AG04450 (cell line): Measurements from ENCODE around the gene IL1RAP. TPM values are rescaled to one million over a fixed set of nuclear protein-coding genes. Genes with fewer than 3 reads are reported as not detected.

Experiments used
- CTCF ChIA-PET: fragments of 300-600, 350-600 bp; formaldehyde crosslinking; extraction: SDS; loops from one replicate; lab custom pipeline; 2022; ENCODE audit warnings: antibody characterized with exemption, inconsistent platforms; lab: Charles Lee
- POLR2A ChIA-PET: fragments of 350-600 bp; formaldehyde crosslinking; extraction: SDS; loops from one replicate; lab custom pipeline; 2021; ENCODE audit warnings: antibody characterized with exemption, inconsistent platforms; lab: Yijun Ruan, JAX
- DNase-seq: peaks from one replicate; pipeline ENCODE4 v3.0.0-alpha.2; 2011; ENCODE audit warnings: low read depth, low spot score
- H3K27ac ChIP-seq: one replicate; pipeline ENCODE4 v1.5.1; 2012; ENCODE audit warnings: low read depth, low read length, control low read depth
- H3K27me3 ChIP-seq: one replicate; pipeline ENCODE4 v1.6.0; 2012; ENCODE audit warnings: low read length; ENCODE audit not compliant: control insufficient read depth, insufficient read depth
- H3K4me3 ChIP-seq: 2 replicates; pipeline ENCODE4 v1.5.1; 2011; ENCODE audit warnings: mild to moderate bottlenecking, low read depth, low read length, control low read depth
- H3K9me3 ChIP-seq: 2 replicates; pipeline ENCODE4 v1.5.1; 2012; ENCODE audit warnings: low read length; ENCODE audit not compliant: control insufficient read depth, insufficient read depth
- polyA plus RNA-seq: library from polyadenylated mRNA; depleted of rRNA; stranded (reverse); fragments of >200 nt; gene quantifications from 2 replicates; pipeline ENCODE4 v1.2.3, GENCODE V29; 2011
- TF ChIP-seq, protein P1 (sequence below): IDR thresholded peaks from 2 replicates; pipeline ENCODE4 v1.5.1; 2011; ENCODE audit warnings: low read depth, low read length, control low read depth, inconsistent platforms

The IL1RAP gene
- polyA plus RNA-seq, 1 experiment, result 9.9 TPM

DNA sequence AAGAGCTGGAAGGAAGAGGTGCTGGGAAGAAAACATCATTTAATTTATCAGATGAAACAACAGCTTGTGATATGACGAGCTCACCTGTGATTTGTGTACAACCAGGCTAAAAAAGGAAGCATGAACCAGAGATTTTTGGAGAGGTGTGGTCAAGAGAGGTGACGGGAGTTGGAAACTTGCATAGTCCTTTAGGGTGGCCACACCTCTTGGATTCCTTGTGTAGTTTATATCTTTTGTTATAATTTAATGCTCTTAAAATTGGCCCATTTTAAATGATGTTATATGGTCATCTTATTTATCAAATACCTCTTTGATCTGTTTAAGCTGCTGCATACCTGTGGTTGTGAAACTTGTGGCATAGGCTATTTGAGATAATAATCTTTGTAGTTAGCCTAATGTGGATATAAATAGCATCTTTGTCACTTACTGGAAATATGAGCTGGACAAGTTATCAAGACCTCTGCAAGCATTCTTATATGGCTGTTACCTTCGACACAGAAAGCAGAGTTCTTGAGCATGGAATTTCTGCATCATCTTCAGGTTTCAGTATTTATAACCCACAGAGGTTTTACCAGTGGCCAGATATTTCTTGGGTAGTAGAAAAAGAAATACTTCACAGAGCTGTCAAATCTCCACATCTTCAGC is 49.1 kb downstream of the IL1RAP start:
- POLR2A ChIA-PET, result no interaction called here

DNA sequence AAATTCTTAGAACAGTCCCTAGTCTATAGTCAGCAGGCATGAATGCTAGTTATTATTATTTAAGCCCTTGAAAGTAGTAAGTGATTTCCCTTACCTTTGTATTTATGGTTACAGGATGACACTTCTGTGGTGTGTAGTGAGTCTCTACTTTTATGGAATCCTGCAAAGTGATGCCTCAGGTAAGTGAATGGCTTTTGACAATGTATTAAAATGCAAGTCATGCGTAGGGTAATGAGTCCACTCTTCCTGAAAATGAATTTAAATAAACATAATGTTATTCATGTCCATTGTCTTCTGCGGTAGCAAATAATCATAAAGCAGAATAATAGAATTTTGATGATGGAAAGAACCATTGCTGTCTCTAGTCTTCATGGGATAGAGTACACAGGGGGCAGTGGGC is 50.3 kb downstream of the IL1RAP start:
- TF ChIP-seq, protein P1, sequence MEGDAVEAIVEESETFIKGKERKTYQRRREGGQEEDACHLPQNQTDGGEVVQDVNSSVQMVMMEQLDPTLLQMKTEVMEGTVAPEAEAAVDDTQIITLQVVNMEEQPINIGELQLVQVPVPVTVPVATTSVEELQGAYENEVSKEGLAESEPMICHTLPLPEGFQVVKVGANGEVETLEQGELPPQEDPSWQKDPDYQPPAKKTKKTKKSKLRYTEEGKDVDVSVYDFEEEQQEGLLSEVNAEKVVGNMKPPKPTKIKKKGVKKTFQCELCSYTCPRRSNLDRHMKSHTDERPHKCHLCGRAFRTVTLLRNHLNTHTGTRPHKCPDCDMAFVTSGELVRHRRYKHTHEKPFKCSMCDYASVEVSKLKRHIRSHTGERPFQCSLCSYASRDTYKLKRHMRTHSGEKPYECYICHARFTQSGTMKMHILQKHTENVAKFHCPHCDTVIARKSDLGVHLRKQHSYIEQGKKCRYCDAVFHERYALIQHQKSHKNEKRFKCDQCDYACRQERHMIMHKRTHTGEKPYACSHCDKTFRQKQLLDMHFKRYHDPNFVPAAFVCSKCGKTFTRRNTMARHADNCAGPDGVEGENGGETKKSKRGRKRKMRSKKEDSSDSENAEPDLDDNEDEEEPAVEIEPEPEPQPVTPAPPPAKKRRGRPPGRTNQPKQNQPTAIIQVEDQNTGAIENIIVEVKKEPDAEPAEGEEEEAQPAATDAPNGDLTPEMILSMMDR, result no peak
- Histone ChIP-seq H3K4me3 (no peak overlapping the region), H3K27ac (no peak overlapping the region), H3K9me3 (no peaks in the 10 kb centered on the region; the same call in 1 of the 2 replicates), H3K27me3 (no peaks in the 10 kb centered on the region)
- ChIA-PET POLR2A (no interaction called here), CTCF (no interaction called here)
- DNase-seq, result no peak

More for the DNA sequence above, 49.1 kb downstream of the IL1RAP start:
- Histone ChIP-seq H3K27me3 (no peaks in the 10 kb centered on the region), H3K4me3 (no peak overlapping the region), H3K27ac (no peak overlapping the region), H3K9me3 (no peaks in the 10 kb centered on the region; the same call in 1 of the 2 replicates)
- TF ChIP-seq, protein P1, result no peak
- no peak for DNase-seq
- CTCF ChIA-PET, result interaction anchor here (0.6 kb wide), 1 partner anchor 134 kb away, joined by 9 read pairs; no protein-coding TSS in a partner anchor

DNA sequence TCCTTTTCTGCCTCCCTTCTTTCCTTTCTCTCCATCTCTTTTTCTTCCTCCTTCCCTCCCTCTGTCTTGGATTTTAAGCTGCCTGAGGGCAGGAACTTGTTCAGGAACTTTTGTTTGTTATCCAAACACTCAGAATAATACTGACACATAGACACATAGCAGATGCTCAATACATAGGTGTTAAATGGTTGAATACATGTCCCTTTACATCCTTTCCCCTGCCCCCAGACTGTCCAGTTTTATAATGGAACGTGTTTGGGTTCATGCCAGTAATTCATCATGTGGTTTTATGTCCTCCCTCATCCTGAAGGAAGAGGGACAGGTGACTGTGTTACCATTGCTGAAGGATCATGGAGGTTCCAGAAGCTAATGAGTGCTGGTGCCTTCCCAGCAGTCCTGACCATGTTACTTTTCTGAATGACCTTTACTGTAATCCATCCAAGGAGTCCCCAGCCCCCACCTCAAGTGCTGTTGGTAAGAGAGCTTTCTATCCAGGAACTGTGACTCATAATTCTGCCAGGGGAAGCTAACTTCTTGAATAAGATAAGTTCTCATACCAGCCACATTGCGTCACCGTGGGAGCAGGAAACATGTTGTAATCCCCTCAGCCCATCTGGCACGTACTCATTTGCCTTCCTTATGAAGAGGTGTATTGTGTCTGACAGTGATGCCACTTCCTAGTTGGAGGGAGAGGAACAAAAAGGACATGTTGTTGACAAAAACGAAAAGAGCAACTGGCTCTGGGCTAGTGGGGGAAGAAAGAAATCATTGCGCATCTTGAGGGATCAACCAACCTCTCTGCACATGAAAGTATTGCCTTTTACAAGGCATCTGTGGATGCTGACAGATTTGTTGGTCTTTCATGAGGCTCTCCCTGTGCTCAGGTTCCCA is 52.4 kb downstream of the IL1RAP start:
- H3K27ac ChIP-seq, result peak overlapping the region; percentile 79
- no peaks in the 10 kb centered on the region for H3K27me3 ChIP-seq
- POLR2A ChIA-PET, result interaction anchor here (1.2 to 1.5 kb wide), 2 partner anchors 33 to 52 kb away, joined by 4 read pairs; partner anchors contain the start of gene IL1RAP
- TF ChIP-seq, protein P1, result no peak
- DNase-seq, result peak; percentile 98
- no peaks in the 10 kb centered on the region; the same call in 1 of the 2 replicates for H3K9me3 ChIP-seq
- CTCF ChIA-PET, result no interaction called here
- no peak overlapping the region for H3K4me3 ChIP-seq

DNA sequence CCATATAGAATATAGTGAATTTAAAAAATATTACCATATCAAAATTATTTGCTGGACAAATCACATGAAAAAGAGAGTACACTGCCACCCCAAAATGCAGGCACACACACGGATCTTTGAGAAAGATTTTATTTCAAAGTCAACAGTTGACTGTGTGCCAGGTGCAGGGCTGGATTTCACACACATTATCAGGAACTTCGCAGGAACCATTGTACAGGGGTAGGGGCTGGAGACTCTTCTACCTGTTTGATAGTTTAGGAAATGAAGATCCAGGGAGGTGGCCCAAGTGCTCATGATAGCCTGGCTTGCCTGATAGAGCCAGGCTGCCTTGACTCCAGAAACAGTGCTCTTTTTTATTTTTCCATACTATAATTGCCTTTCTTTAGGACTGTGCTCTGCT is 54.2 kb downstream of the IL1RAP start:
- Histone ChIP-seq H3K27ac (no peak overlapping the region), H3K9me3 (no peaks in the 10 kb centered on the region; the same call in 1 of the 2 replicates), H3K27me3 (no peaks in the 10 kb centered on the region), H3K4me3 (no peak overlapping the region)
- TF ChIP-seq, protein P1, result no peak
- POLR2A ChIA-PET, result no interaction called here
- CTCF ChIA-PET, result no interaction called here
- DNase-seq, result no peak
